ENCODE results near the gene TTC39C.

DNA sequence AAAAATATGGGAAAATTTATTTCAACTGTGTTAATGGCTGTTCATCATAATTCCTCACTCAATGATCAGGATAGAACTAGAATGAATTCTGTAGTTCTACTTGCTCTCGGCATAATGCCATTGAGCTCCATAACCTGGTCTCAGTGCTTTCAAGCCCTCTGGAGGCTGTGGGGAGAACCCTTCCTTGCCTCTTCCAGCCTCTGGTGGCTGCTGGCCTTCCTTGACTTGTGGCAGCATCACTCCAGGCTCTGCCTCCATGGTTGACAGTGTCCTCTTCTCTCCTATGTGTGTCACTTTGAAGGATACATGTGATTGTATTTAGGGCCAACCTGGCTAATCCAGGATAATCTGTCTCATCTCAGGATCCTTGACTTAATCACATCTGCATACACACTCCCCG, 97.4 kb downstream of the TTC39C start:
- TF ChIP-seq, protein P1, sequence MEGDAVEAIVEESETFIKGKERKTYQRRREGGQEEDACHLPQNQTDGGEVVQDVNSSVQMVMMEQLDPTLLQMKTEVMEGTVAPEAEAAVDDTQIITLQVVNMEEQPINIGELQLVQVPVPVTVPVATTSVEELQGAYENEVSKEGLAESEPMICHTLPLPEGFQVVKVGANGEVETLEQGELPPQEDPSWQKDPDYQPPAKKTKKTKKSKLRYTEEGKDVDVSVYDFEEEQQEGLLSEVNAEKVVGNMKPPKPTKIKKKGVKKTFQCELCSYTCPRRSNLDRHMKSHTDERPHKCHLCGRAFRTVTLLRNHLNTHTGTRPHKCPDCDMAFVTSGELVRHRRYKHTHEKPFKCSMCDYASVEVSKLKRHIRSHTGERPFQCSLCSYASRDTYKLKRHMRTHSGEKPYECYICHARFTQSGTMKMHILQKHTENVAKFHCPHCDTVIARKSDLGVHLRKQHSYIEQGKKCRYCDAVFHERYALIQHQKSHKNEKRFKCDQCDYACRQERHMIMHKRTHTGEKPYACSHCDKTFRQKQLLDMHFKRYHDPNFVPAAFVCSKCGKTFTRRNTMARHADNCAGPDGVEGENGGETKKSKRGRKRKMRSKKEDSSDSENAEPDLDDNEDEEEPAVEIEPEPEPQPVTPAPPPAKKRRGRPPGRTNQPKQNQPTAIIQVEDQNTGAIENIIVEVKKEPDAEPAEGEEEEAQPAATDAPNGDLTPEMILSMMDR (IDR thresholded peaks at IDR 0.05): no peak
- TF ChIP-seq POLR2A (IDR thresholded peaks at IDR 0.05) (no peak), EP300 (IDR thresholded peaks at IDR 0.05) (no peak)
